GM12878 (cell line): ENCODE results near the gene ITGB2. TPM values are rescaled to one million over a fixed set of nuclear protein-coding genes. Genes with fewer than 3 reads are reported as not detected.

ENCODE experiments used
- ATAC-seq: fragments of 200-7000 bp; cut with Tn5 transposase; 3 replicates; pipeline ENCODE4 v1.9.1; 2020; ENCODE audit warnings: mild to moderate bottlenecking, moderate library complexity
- BruUV-seq: library from RNA; stranded (reverse); fragments of 400-500 nt; replicated peaks from 2 replicates; lab custom pipeline; 2021; lab: Mats Ljungman, UMichigan
- CTCF ChIA-PET: fragments of 300-600 bp; sonication (Branson Sonifier 250); formaldehyde crosslinking; extraction: SDS; loops from one replicate; lab custom pipeline; 2021; ENCODE audit warnings: inconsistent platforms; lab: Yijun Ruan, JAX
- POLR2A ChIA-PET: fragments of 350-600 bp; formaldehyde crosslinking; extraction: SDS; loops from one replicate; lab custom pipeline; 2021; ENCODE audit warnings: inconsistent platforms; lab: Charles Lee
- RAD21 ChIA-PET: fragments of 300-600 bp; sonication (Branson Sonifier 250); formaldehyde crosslinking; loops from one replicate; lab custom pipeline; 2023; ENCODE audit warnings: antibody characterized with exemption; ENCODE audit not compliant: unreplicated experiment; lab: Charles Lee
- SMC1A ChIA-PET: fragments of 300-600 bp; sonication (Branson Sonifier 250); formaldehyde crosslinking; loops from one replicate; lab custom pipeline; 2023; ENCODE audit not compliant: unreplicated experiment, uncharacterized antibody; lab: Charles Lee
- DNase-seq: peaks from one replicate; pipeline ENCODE4 v3.0.0-alpha.2; 2011; ENCODE audit warnings: low read depth, low spot score
- FAIRE-seq: peaks from 3 replicates; lab custom pipeline; 2011; peaks lifted over from hg19 to GRCh38; lab: Jason Lieb, UNC
- H2AFZ ChIP-seq: 2 replicates; pipeline ENCODE4 v1.6.0; 2011; ENCODE audit warnings: low read depth, low read length, control low read depth; ENCODE audit not compliant: control insufficient read depth
- H3K27ac ChIP-seq: 2 replicates; pipeline ENCODE4 v1.5.1; 2011; ENCODE audit warnings: control low read depth; ENCODE audit not compliant: control insufficient read depth, insufficient read depth
- H3K27me3 ChIP-seq, 2 experiments: replicated peaks in 1 of 2; 2 replicates each; pipeline versions ENCODE4 v1.6.0 to v1.6.1; 2011; ENCODE audit warnings: low read length in 1 of 2; ENCODE audit not compliant: control insufficient read depth in 2 of 2, insufficient read depth in 2 of 2
- H3K36me3 ChIP-seq, 2 experiments: 2 replicates each; pipeline ENCODE4 v1.5.1; 2011; ENCODE audit warnings: low read length in 1 of 2; ENCODE audit not compliant: control insufficient read depth in 2 of 2, insufficient read depth in 2 of 2
- H3K4me1 ChIP-seq: 2 replicates; pipeline ENCODE4 v1.6.1; 2011; ENCODE audit warnings: mild to moderate bottlenecking, low read length, moderate library complexity, mixed read lengths; ENCODE audit not compliant: control insufficient read depth, insufficient read depth
- H3K4me2 ChIP-seq: 2 replicates; pipeline ENCODE4 v1.6.0; 2011; ENCODE audit warnings: control low read depth; ENCODE audit not compliant: control insufficient read depth, insufficient read depth
- H3K4me3 ChIP-seq: fragments of 200-600 bp; sonication (generic); 2 replicates; pipeline ENCODE4 v1.5.1; 2016
- H3K79me2 ChIP-seq: 2 replicates; pipeline ENCODE4 v1.6.0; 2011; ENCODE audit warnings: low read length; ENCODE audit not compliant: control insufficient read depth, insufficient read depth
- H3K9ac ChIP-seq: 2 replicates; pipeline ENCODE4 v1.8.0; 2011; ENCODE audit warnings: low read length, control low read depth, mixed read lengths; ENCODE audit not compliant: control insufficient read depth, insufficient read depth
- H3K9me3 ChIP-seq: replicated peaks from 3 replicates; pipeline ENCODE4 v1.5.1; 2011; ENCODE audit warnings: mild to moderate bottlenecking, low read length; ENCODE audit not compliant: control insufficient read depth, insufficient read depth
- H4K20me1 ChIP-seq: 2 replicates; pipeline ENCODE4 v1.6.0; 2011; ENCODE audit not compliant: control insufficient read depth, insufficient read depth
- EP300 ChIP-seq, 2 experiments: fragments of 150-350 bp in 1 of 2; IDR thresholded peaks; 2 replicates each; pipeline ENCODE4 v1.6.1; 2011 to 2012; ENCODE audit warnings: low read depth in 2 of 2, low read length in 2 of 2, borderline replicate concordance in 1 of 2, improper control_type of control experiment in 1 of 2, inconsistent platforms in 1 of 2; ENCODE audit not compliant: control insufficient read depth in 1 of 2
- ZNF592 ChIP-seq: fragments of 450-650 bp; IDR thresholded peaks from 2 replicates; pipeline ENCODE4 v1.6.1; 2017; ENCODE audit warnings: mild to moderate bottlenecking, moderate library complexity
- WGBS: methylation state at CpG from one replicate; pipeline ENCODE4 v1.1.6; 2016; ENCODE audit warnings: low lambda C conversion rate; ENCODE audit not compliant: insufficient replicate concordance, insufficient coverage; ENCODE audit errors: missing lambda C conversion rate; 5-methylcytosine and 5-hydroxymethylcytosine counted together
- in situ Hi-C: fragments of 300-500 bp; cut with MboI; formaldehyde crosslinking; loops from 9 replicates; pipeline ENCODE4 v1.14.3; 2018; ENCODE audit warnings: mixed read lengths
- intact Hi-C: fragments of 100-400 bp; cut with micrococcal nuclease; formaldehyde crosslinking; loops from one replicate; pipeline ENCODE4 v1.14.2; 2022; ENCODE audit not compliant: unreplicated experiment
- polyA plus RNA-seq, 11 experiments: library from polyadenylated mRNA; depleted of rRNA in 4 of 11; unstranded in 6 of 11; stranded (reverse) in 5 of 11; fragments of >200 nt; fragmentation: Nextera tagmentation in 4 of 11; fragmentation: Illumina TruSeq in 1 of 11; extraction: Ambion mirVana in 4 of 11; extraction: Trizol in 1 of 11; gene quantifications; 1 replicate in 1 of 11; 2 replicates in 10 of 11; pipeline versions ENCODE4 v1.2.1 to v1.2.3, GENCODE V29; 2011 to 2016; ENCODE audit warnings: inconsistent platforms in 2 of 11, missing spikeins in 2 of 11, low read depth in 1 of 11
- total RNA-seq, 4 experiments: library from RNA; depleted of rRNA in 3 of 4; stranded (reverse); fragments of >200 nt in 3 of 4; fragmentation: Illumina TruSeq in 1 of 4; extraction: Trizol in 1 of 4; gene quantifications; 2 replicates each; pipeline versions ENCODE4 v1.2.1 to v1.2.3, GENCODE V29; 2013 to 2021

The ITGB2 gene
- total and polyA plus RNA-seq, 10 of the 15 experiments (the other 5 are each of a cell fraction or from before 2014, with no cell fraction given): 8.0 to 172 (median 58.9) TPM

GRCh38 chr21:44952116-44952928, 31.6 kb upstream of the ITGB2 start:
- TF ChIP-seq ZNF592 (no peak), EP300 (IDR thresholded peaks at IDR 0.05; ENCODE audit: borderline replicate concordance in 1 of 2, control insufficient read depth in 1 of 2, low read depth in 2 of 2, low read length in 2 of 2) (no peak)
- no peaks in the 10 kb centered on the region for H3K27me3 ChIP-seq
- H3K36me3 ChIP-seq: peaks cover 6 to 42% of the 10 kb centered on the region in 2 experiments; a peak in 3 of 4 replicates
- no peaks in the 10 kb centered on the region for H3K4me1 ChIP-seq
- no peak overlapping the region for H2AFZ ChIP-seq
- 72% methylated on average over 24 of the region's 24 CpGs for WGBS
- H3K9me3 ChIP-seq: no peaks in the 10 kb centered on the region
- FAIRE-seq: no peak
- H3K27ac ChIP-seq: no peak overlapping the region
- no peak overlapping the region for H3K4me2 ChIP-seq
- ChIA-PET POLR2A (interaction anchor here (1.1 kb wide), 1 partner anchor 9 kb away, joined by 3 read pairs; no protein-coding TSS in a partner anchor), SMC1A (interaction anchor here (0.8 to 1.7 kb wide), 6 partner anchors 10 to 185 kb away, joined by 3 to 8 read pairs (median 6); no protein-coding TSS in a partner anchor), RAD21 (interaction anchor here (2.3 to 11.2 kb wide), 3 partner anchors 150 to 186 kb away, joined by 8 to 141 read pairs (median 104); no protein-coding TSS in a partner anchor), CTCF (interaction anchor here (0.5 to 7.2 kb wide), 4 partner anchors 13 to 185 kb away, joined by 3 to 47 read pairs (median 14); no protein-coding TSS in a partner anchor)
- intact Hi-C loops (no loop called here), in situ Hi-C loops (no loop called here)
- peak; percentile 24 for ATAC-seq
- no peak for DNase-seq
- H3K79me2 ChIP-seq: peaks cover 5% of the 10 kb centered on the region
- H3K4me3 ChIP-seq: no peak overlapping the region
- H4K20me1 ChIP-seq: peaks cover 6% of the 10 kb centered on the region; the same call in 1 of the 2 replicates
- BruUV-seq: no TSS peak
- no peak overlapping the region for H3K9ac ChIP-seq
